Measurements from ENCODE around the gene CCDC188. TPM values are rescaled to one million over a fixed set of nuclear protein-coding genes. Genes with fewer than 3 reads are reported as not detected.

Gene CCDC188
- total RNA-seq, 1 experiment from 2014 or later: not detected

DNA sequence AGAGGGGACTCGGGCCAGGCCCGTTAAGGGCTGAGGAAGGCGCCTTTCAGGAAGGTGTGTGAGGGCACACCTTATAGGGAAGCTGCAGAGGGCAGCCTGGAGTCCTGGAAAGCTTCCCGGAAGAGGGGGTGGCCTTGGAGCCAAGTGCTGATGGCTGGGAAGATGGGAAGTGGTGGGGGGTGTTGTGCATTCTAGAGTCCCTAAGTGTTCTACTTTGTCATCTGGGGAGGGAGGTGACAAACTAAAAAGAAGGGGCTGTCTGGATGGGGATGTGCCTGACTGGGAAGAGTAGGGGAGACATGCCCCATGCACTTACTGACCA is 12.5 kb downstream of the CCDC188 start:
- CTCF ChIA-PET: no interaction called here
- TF ChIP-seq, protein P1, sequence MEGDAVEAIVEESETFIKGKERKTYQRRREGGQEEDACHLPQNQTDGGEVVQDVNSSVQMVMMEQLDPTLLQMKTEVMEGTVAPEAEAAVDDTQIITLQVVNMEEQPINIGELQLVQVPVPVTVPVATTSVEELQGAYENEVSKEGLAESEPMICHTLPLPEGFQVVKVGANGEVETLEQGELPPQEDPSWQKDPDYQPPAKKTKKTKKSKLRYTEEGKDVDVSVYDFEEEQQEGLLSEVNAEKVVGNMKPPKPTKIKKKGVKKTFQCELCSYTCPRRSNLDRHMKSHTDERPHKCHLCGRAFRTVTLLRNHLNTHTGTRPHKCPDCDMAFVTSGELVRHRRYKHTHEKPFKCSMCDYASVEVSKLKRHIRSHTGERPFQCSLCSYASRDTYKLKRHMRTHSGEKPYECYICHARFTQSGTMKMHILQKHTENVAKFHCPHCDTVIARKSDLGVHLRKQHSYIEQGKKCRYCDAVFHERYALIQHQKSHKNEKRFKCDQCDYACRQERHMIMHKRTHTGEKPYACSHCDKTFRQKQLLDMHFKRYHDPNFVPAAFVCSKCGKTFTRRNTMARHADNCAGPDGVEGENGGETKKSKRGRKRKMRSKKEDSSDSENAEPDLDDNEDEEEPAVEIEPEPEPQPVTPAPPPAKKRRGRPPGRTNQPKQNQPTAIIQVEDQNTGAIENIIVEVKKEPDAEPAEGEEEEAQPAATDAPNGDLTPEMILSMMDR (IDR thresholded peaks at IDR 0.05; ENCODE audit: unreplicated experiment): no peak
- peaks cover 14% of the 10 kb centered on the region for H3K36me3 Mint-ChIP-seq (ENCODE audit: insufficient read depth, unreplicated experiment)
- intact Hi-C loops (cut with micrococcal nuclease; ENCODE audit: unreplicated experiment): no loop called here
- peaks cover 7% of the 10 kb centered on the region for H3K4me1 Mint-ChIP-seq (ENCODE audit: low read depth, unreplicated experiment)
- DNase-seq: no peak
- H3K9me3 Mint-ChIP-seq (ENCODE audit: low read depth, unreplicated experiment): no peaks in the 10 kb centered on the region
- H3K27me3 Mint-ChIP-seq (ENCODE audit: unreplicated experiment): no peaks in the 10 kb centered on the region
- BruUV-seq (replicated peaks): no TSS peak
- no peak overlapping the region for H3K4me3 Mint-ChIP-seq (ENCODE audit: low read depth, unreplicated experiment)
- H3K27ac Mint-ChIP-seq (ENCODE audit: unreplicated experiment): no peak overlapping the region

DNA sequence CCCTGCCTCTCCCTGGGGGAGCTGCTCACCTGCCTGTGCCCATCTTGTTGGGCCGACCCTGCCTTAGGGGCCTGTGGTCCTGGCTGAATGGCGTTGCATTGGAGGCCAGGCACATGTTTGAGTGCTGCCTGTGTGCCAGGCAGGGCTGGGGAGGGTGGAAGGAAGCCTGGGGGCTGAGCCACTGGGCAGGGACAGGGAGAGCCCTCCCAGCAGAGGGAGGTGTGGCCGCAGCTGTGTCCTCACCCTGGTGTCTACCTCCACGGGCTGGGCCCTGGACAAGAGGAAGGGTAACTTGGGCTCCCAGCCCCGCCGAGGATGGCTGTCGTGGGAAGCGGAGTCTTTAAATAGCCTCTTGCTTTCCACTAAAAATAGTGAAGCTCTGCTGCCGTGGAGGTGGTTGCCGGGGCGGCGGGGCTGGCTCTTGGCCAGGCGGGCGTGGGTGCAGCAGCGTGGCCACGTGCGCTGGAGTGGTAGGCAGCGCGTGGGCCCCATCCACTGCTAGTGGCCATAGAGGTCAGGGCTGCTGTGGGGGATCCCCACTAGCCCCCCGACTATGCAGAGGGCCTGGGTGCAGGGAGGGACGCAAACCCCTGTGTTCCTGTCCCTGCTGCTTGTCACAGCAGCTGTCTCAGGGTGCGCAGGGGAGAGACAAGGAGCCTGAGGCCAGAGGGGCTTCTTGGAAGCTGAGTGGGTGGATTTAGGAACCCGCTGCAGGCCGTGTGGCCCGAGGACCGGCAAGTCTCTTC is 13.0 kb downstream of the CCDC188 start:
- peaks cover 7% of the 10 kb centered on the region for H3K4me1 Mint-ChIP-seq (ENCODE audit: low read depth, unreplicated experiment)
- no peak for DNase-seq
- H3K27ac Mint-ChIP-seq (ENCODE audit: unreplicated experiment): no peak overlapping the region
- no peak overlapping the region for H3K4me3 Mint-ChIP-seq (ENCODE audit: low read depth, unreplicated experiment)
- CTCF ChIA-PET: interaction anchor here (0.6 kb wide), 1 partner anchor 1431 kb away, joined by 4 read pairs; no protein-coding TSS in a partner anchor
- no TSS peak for BruUV-seq (replicated peaks)
- intact Hi-C loops (cut with micrococcal nuclease; ENCODE audit: unreplicated experiment): no loop called here
- peaks cover 18% of the 10 kb centered on the region for H3K36me3 Mint-ChIP-seq (ENCODE audit: insufficient read depth, unreplicated experiment)
- H3K9me3 Mint-ChIP-seq (ENCODE audit: low read depth, unreplicated experiment): no peaks in the 10 kb centered on the region
- no peaks in the 10 kb centered on the region for H3K27me3 Mint-ChIP-seq (ENCODE audit: unreplicated experiment)
- TF ChIP-seq, protein P1 (IDR thresholded peaks at IDR 0.05; ENCODE audit: unreplicated experiment): no peak

DNA sequence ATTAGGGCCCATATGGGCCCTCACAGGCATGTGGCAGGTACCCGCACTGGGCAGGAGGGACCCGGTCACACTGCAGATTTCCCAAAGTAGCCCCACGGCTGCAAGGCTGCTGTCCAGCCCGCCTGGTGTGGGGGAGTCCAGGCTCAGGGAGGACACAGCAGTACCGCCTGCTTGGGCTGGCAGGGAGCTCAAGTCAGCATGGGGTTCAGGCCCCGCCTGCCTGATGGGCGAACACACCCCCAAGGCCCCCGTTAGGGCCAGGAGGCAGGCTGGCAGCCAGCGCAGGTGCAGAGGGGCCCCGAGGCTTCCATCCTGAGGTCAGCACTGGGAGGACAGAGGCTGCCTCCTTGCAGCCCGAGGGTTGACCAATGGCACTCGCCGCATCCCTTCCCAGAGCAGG is 13.7 kb downstream of the CCDC188 start:
- H3K4me1 Mint-ChIP-seq (ENCODE audit: low read depth, unreplicated experiment): peaks cover 7% of the 10 kb centered on the region
- no peak overlapping the region for H3K4me3 Mint-ChIP-seq (ENCODE audit: low read depth, unreplicated experiment)
- no peaks in the 10 kb centered on the region for H3K9me3 Mint-ChIP-seq (ENCODE audit: low read depth, unreplicated experiment)
- intact Hi-C loops (cut with micrococcal nuclease; ENCODE audit: unreplicated experiment): no loop called here
- H3K27ac Mint-ChIP-seq (ENCODE audit: unreplicated experiment): no peak overlapping the region
- no peaks in the 10 kb centered on the region for H3K27me3 Mint-ChIP-seq (ENCODE audit: unreplicated experiment)
- peaks cover 25% of the 10 kb centered on the region for H3K36me3 Mint-ChIP-seq (ENCODE audit: insufficient read depth, unreplicated experiment)
- CTCF ChIA-PET: interaction anchor here (0.6 kb wide), 1 partner anchor 1432 kb away, joined by 4 read pairs; no protein-coding TSS in a partner anchor
- no TSS peak for BruUV-seq (replicated peaks)
- TF ChIP-seq, protein P1 (IDR thresholded peaks at IDR 0.05; ENCODE audit: unreplicated experiment): no peak
- DNase-seq: no peak

DNA sequence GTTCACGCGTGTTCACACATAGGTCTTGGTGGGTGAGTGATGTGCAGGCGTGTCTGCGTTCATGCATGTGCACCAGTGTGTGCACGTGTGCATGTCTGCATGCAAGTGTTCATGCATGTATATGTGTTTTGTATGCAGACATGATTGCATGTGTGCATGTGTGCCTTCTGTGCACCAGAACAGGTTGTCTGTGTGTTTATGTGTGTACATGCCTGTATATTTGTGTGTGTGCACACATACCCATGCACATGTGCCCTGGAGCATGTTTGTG is 14.3 kb downstream of the CCDC188 start:
- Mint-ChIP-seq H3K4me3 (ENCODE audit: low read depth, unreplicated experiment) (no peak overlapping the region), H3K27ac (ENCODE audit: unreplicated experiment) (no peak overlapping the region), H3K4me1 (ENCODE audit: low read depth, unreplicated experiment) (peaks cover 7% of the 10 kb centered on the region), H3K9me3 (ENCODE audit: low read depth, unreplicated experiment) (no peaks in the 10 kb centered on the region), H3K27me3 (ENCODE audit: unreplicated experiment) (no peaks in the 10 kb centered on the region), H3K36me3 (ENCODE audit: insufficient read depth, unreplicated experiment) (peaks cover 23% of the 10 kb centered on the region)
- intact Hi-C loops (cut with micrococcal nuclease; ENCODE audit: unreplicated experiment): no loop called here
- BruUV-seq (replicated peaks): no TSS peak
- no peak for DNase-seq
- CTCF ChIA-PET: no interaction called here
- TF ChIP-seq, protein P1 (IDR thresholded peaks at IDR 0.05; ENCODE audit: unreplicated experiment): no peak
